CD4-positive, alpha-beta T cell treated with Interleukin-4 for 4 hours (primary cell): Measurements from ENCODE around the gene OR8B4.
"Not testable (repeated sequence)": the region's sequence is repeated elsewhere in the genome, so short reads cannot be mapped to it uniquely, and the experiment has no call there.

Source experiments
- DNase-seq: peaks from one replicate; pipeline ENCODE4 v3.0.0-alpha.2; 2020

The OR8B4 gene

DNA sequence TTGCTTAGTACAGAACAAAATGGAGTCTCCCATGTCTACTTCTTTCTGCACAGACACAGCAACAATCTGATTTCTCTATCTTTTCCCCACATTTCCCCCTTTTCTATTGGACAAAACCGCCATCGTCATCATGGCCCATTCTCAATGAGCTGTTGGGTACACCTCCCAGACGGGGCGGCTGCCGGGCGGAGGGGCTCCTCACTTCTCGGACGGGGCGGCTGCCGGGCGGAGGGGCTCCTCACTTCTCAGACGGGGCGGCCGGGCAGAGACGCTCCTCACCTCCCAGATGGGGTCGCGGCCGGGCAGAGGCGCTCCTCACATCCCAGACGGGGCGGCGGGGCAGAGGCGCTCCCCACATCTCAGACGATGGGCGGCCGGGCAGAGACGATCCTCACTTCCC lies 21.5 kb downstream of the OR8B4 start:
- not testable (repeated sequence) for DNase-seq

DNA sequence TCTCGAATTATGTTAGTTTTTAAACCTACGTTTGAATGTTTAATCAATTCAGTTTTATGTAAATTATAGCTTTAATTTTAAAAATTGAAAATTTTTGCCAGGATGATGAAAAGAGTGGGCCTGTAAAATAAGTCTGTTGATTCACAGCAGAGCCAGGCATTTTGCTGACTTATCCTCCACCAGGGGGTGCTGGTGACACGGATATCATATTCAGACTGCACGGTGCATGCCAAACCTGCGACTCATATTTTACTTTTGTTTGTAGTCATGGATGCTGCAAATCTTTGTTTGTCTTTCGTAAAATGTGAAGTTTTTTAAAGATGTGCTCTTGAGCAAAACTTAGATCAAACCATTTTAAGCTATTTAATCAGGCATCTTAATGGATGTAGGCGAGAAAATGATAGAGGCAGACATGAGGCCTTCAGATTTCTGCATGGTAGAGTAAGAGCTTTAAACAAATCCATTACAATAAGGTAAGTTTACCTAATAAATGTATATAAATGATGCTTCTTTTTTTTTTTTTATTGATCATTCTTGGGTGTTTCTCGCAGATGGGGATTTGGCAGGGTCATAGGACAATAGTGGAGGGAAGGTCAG lies 22.2 kb downstream of the OR8B4 start:
- peak; percentile 34 for DNase-seq

DNA sequence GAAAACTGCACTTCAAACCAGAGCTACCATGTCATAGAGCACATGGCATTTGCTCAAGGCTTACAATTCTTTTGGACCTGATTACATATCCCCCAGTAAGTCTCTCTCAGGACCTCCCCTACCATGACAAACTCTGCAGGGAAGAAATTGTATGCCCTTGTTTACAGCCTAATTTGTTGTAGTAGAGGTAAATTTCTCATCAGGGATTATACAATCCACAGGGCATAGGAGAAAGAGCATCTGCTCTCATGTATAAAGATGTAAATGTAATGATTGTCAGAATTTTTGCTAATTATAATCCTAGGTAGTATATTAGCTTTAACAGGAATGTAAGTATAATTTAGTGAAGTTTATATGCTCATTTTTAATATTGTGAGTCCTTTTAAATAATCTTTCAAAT lies 25.7 kb downstream of the OR8B4 start, which contains the start of gene OR8B3:
Gene OR8B3 (minus strand): TSS at position 101 of the 400 bp plus-strand sequence. CDS start 1,673 bp downstream, outside the sequence.
- DNase-seq, result no peak

DNA sequence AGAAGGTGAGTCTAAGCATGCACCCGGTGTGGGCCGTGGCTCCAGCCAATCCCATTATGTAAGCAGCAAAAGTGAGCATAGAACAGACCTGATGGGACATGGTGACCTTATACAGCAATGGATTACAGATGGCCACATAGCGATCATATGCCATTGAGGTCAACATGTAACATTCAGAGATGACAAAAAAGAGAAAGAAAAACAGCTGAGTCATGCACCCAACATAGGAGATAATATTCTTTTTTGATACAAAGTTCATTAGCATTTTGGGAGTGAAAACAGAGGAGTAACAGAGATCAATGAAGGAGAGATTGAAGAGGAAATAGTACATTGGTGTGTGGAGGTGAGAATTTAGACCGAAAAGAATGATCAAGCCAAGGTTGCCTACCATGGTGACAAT lies 27.8 kb downstream of the OR8B4 start:
- DNase-seq, result not testable (repeated sequence)

DNA sequence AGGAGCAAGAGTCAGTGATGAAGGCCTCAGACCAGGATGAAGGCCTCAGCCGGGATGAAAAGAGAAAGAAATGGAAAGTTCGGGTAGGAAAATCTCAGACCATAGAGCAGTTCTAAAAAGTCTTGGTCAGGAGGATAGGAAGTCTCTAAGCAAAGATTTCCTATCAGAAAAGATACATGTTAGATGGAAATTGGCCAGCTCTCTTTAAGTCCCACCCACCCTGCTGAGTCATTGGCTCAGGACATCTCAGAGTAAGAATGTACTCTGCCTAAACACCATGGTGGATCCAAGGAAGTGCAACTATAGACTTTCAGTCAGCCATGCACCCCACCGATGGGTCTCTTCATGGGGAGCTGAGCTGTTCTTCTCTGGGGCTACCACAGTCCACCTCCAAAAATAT lies 30.3 kb downstream of the OR8B4 start:
- DNase-seq, result no peak

DNA sequence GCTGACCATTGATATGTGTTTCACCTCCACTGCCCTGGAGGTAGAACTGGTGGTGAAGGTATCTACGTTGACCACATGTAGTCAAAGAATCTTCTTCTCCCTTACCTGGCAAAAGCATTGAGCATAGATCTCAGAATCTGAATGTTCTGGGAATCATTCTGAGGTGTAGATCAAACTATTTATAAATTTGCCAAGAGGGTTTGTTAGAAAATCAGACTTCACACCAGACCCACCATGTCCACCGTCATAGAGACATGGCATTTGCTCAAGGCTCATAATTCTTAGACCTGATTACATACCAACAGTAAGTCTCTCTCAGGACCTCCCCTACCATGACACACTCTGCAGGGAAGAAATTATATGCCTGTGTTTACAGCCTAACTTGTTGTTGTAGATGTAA lies 40.3 kb downstream of the OR8B4 start, which contains the start of gene OR8B2:
Gene OR8B2 (minus strand): TSS at position 101 of the 400 bp plus-strand sequence. CDS start 1,156 bp downstream, outside the sequence.
- DNase-seq, result no peak

DNA sequence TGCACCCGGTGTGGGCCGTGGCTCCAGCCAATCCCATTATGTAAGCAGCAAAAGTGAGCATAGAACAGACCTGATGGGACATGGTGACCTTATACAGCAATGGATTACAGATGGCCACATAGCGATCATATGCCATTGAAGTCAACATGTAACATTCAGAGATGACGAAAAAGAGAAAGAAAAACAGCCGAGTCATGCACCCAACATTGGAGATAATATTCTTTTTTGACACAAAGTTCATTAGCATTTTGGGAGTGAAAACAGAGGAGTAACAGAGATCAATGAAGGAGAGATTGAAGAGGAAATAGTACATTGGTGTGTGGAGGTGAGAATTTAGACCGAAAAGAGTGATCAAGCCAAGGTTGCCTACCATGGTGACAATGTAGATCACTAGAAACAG lies 41.8 kb downstream of the OR8B4 start:
- not testable (repeated sequence) for DNase-seq

DNA sequence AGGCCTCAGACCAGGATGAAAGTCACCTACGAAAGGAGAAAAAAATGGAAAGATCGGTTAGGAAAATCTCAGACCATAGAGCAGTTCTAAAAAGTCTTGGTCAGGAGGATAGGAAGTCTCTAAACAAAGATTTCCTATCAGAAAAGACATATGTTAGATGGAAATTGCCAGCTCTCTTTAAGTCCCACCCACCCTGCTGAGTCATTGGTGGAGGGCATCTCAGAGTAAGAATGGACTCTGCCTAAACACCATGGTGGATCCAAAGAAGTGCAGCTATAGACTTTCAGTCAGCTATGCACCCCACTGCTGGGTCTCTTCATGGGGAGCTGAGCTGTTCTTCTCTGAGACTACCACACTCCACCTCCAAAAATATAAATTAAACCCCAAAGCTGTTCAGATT lies 44.1 kb downstream of the OR8B4 start:
- DNase-seq, result no peak

DNA sequence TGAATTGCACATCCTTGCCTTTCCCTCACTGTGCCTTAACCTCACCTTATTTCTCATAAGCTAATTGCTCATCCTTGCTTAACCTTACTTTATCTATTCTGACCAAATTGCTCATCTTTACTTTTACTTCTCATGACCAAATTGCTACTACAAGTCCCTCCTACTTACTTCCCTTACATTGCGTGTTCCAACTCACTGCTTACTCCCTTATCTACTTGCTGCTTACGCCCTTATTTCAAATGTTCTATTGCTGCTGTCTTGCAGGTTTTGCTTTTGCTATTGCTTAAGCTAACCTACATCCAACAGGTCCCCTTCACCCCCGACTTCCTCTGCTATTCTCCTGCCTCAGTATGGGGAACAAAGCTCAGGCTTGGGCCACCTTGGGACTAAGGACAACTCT lies 48.4 kb downstream of the OR8B4 start:
- DNase-seq, result no peak
